NB4 (cell line): ENCODE measurements around the gene PKLR.

Experiments used
- POLR2A ChIP-seq: IDR thresholded peaks from 2 replicates; pipeline ENCODE4 v1.6.1; 2011; ENCODE audit warnings: mild to moderate bottlenecking; ENCODE audit not compliant: insufficient read length; ENCODE audit errors: extremely low read depth
- TF ChIP-seq, protein P1 (sequence below): IDR thresholded peaks from one replicate; pipeline ENCODE4 v1.5.1; 2012; ENCODE audit warnings: low read depth, low read length

GRCh38 chr1:155304558-155305063 lies 3.4 kb upstream of the PKLR start:
- TF ChIP-seq, protein P1, sequence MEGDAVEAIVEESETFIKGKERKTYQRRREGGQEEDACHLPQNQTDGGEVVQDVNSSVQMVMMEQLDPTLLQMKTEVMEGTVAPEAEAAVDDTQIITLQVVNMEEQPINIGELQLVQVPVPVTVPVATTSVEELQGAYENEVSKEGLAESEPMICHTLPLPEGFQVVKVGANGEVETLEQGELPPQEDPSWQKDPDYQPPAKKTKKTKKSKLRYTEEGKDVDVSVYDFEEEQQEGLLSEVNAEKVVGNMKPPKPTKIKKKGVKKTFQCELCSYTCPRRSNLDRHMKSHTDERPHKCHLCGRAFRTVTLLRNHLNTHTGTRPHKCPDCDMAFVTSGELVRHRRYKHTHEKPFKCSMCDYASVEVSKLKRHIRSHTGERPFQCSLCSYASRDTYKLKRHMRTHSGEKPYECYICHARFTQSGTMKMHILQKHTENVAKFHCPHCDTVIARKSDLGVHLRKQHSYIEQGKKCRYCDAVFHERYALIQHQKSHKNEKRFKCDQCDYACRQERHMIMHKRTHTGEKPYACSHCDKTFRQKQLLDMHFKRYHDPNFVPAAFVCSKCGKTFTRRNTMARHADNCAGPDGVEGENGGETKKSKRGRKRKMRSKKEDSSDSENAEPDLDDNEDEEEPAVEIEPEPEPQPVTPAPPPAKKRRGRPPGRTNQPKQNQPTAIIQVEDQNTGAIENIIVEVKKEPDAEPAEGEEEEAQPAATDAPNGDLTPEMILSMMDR, result no peak
- TF ChIP-seq POLR2A, result no peak
